CD4-positive, alpha-beta T cell treated with Interleukin-4 for 4 hours (primary cell): ENCODE measurements around the gene SENP2.
"Not testable (repeated sequence)": the region's sequence is repeated elsewhere in the genome, so short reads cannot be mapped to it uniquely, and the experiment has no call there.

ENCODE experiments used
- DNase-seq: peaks from one replicate; pipeline ENCODE4 v3.0.0-alpha.2; 2020

Gene SENP2

DNA sequence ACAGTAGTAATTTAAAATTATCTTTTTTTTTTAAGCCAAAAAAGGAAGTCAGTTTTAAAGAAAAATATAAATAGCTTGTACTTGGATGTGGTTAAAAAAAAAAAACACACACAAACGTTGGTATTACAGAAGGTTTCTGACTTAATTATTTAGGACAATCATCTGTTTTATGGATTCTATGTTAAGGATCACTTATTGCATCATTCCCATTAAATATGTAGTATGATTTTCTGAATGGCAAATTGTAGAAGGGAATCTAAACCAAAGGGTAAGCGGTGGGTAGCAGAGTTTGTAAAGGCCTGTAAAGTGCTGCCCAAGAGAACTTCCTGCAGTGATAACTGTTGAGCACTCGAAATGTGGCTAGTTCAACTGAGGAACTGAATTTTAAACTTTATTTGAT, 8.0 kb downstream of the SENP2 start:
- no peak for DNase-seq

GRCh38 chr3:185595526-185595925, 9.4 kb downstream of the SENP2 start:
- no peak for DNase-seq

GRCh38 chr3:185605566-185605965, 19.5 kb downstream of the SENP2 start:
- DNase-seq = no peak

- DNase-seq = no peak
Observed at GRCh38 chr3:185606196-185606595, 20.1 kb downstream of the SENP2 start.

- no peak for DNase-seq
Observed at GRCh38 chr3:185613016-185613415, 26.9 kb downstream of the SENP2 start.

- DNase-seq = no peak
Observed at GRCh38 chr3:185623939-185624665, 38.0 kb downstream of the SENP2 start.

GRCh38 chr3:185625784-185626183, 39.7 kb downstream of the SENP2 start:
- DNase-seq = no peak

DNA sequence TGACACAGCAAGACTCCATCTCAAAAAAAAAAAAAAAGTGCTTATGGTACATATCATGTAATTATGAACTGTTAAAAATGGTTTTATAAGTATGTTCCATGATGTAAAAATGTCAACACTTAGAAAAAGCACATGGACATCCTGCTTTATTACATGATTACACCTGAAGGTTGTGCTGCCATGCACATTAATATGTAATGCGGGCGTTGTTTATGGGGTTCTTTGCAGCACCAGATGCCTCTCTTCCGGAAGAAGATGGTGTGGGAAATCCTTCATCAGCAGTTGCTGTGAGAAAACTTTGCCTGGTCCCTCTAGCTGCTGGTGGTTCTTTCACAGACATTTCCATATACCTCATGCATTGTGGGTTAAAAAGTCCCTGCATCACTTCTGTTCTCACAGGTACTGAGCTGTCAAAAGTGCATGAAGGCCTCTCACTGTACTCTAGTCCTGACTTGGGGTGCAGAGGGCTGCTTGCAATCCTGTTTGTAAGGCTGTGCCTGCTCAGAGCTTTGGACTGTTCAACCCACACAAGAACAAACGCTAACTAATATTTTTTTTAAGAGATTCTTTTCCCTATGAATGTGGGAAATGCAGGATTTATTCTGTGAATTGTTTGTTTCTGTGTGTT, 43.6 kb downstream of the SENP2 start:
- no peak for DNase-seq

DNA sequence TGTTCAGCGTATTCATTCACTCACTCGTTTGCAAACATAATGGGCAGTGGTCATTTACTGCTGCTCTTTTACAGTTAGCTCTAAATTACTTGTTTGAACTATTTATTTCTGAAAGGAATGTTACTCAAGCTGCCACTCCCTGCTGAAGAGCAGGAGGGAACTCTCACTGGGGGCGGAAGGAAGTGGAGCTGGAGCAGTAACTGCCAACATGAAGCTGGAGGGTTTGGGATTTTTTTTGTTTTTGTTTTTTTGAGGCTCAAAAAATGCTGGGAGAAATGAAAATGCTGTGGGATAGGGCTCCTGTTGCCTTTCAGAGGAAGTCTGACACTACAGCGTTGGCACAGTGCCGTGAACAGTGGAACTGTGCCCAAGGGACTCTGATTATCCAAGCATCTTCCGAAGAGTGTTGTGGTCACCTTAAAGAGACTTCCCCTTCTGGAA, 44.1 kb downstream of the SENP2 start:
- DNase-seq = no peak

DNA sequence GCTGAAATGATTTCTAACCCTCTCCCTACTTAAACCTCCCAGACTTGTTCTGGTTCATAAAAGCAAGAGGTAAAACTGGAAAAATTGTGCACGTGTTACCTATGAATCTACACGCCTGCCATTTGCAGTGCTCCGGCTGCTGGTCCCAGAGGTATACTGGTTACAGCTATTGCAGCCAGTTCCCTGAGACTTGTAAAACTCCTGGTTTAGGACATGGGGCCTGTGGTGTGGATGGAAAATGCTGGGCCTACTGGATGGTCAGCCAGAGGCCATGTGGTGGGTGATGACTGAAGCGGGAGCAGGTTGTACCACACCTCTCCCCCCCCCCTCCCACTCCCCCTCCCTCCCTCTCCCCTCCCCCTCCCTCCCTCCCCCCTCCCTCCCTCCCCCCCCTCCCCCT, 45.0 kb downstream of the SENP2 start:
- no peak for DNase-seq

DNA sequence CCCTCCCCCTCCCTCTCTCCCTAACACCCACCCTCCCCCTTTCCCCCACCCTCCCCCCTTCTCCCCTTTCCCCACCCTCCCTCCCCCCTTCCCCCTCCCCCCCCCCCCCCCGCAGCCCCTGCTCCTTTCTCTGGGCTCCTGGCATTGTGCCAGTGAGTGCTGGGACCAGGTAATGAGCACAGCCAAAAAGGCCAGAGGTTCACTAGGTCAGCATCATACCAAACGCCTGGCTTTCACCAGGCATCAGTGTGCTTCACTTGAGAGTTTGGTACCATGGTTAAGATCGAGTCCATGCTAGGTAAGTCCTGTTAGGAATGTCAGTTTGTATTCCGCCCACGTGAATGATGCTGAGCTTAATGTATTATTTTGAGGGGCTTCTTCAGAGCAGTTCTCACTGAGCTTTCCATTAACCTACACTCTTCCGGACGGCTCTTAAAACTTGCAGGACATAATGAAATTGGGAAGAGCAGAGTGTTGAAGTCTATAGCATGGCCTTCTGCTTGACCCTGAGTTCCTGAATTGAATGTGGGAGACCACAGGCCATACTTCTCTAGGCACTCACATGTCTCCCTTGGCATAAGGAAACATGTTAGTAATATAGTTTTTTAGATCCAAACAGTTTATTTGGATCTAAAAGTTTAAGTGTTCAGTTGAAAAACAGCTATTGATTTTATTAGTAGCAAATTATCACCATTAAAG, 45.6 kb downstream of the SENP2 start:
- DNase-seq = no peak

GRCh38 chr3:185632996-185633395, 46.9 kb downstream of the SENP2 start:
- no peak for DNase-seq

GRCh38 chr3:185637388-185637787, 51.3 kb downstream of the SENP2 start:
- no peak for DNase-seq

GRCh38 chr3:185638651-185639050, 52.6 kb downstream of the SENP2 start:
- not testable (repeated sequence) for DNase-seq

GRCh38 chr3:185639632-185640206, 53.6 kb downstream of the SENP2 start:
- no peak for DNase-seq

- DNase-seq = no peak
Observed at GRCh38 chr3:185640308-185640707, 54.2 kb downstream of the SENP2 start.

DNA sequence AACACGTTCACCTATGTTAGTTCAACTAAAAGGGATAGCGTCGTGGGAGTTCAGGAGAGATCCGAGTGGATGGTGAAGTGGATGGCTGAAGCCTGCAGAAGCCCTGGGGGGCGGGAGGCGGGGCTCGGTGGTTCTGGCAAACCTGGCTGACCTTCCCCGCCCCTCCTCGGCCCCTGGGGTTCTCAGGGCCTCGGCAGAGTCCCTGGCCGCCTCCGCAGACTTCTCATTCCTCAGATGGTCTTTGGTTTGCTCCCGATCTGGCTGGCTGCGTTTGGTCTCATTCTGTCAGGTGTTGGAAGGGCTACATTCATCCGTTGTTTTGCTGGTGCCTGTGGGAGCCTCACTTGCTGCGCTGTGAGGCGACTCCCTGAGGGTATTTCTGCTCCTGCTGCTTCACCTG, 59.1 kb downstream of the SENP2 start:
- not testable (repeated sequence) for DNase-seq

- no peak for DNase-seq
Observed at GRCh38 chr3:185645596-185646381, 59.7 kb downstream of the SENP2 start.

- no peak for DNase-seq
Observed at GRCh38 chr3:185646382-185647133, 60.5 kb downstream of the SENP2 start.

DNA sequence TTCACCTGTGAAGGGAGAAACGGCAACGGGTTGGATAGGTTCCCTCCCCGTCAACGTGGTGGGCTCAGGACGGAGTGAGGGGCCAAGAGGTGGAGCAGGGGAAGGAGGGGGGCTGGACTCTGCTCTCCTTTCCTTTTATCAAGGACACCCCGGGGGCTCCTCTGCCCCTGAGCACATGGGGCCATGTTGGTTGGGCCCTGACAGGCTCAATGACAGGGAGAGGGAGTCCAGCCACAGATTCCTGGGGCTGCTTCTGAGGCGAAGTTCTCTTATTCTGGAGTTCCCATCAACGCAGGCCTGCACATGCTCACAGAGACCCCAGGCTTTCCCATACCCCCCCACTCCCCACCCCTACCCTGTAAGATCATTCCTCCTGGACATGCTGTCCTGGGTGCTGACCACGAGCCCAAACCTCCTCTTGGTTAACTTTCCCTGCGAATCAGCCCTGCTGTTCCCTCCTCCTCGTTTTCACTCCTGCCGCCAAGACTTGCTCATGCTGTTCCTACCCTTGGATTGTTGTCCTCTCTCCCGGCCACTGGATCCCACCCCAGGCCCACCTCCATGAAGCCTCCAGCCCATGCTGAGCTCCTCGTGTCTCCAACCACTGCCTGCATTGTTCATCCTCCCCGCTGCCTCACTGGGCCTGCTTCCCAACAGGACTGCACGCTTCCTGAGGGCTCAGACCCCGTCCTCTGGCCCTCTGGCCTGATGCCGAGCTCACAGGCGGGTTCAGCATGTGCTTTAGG, 61.2 kb downstream of the SENP2 start:
- DNase-seq = no peak

- no peak for DNase-seq
Observed at GRCh38 chr3:185647880-185648210, 61.8 kb downstream of the SENP2 start.

DNA sequence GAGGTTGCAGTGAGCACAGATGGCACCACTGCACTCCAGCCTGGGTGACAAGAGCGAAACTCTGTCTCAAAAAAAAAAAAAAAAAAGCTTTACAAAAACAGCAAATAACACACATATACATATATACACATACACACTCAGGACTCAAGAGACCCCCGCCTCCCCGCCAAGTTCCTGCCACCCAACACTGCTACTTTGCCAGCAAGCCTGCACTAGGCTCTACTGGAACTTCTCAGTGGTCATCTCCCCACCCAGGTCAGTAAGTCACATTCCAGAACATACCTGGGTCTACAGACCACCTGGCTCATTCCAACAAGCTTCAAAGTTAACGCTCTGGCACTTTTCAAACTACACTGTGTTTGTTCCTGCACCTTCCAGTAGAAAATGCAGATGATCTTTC, 62.3 kb downstream of the SENP2 start:
- no peak for DNase-seq
